Endothelial cell of umbilical vein (primary cell): ENCODE results near the gene KRTAP19-6. TPM values are rescaled to one million over a fixed set of nuclear protein-coding genes. Genes with fewer than 3 reads are reported as not detected.

ENCODE experiments used
- BruUV-seq: library from RNA; stranded (reverse); fragments of 400-500 nt; replicated peaks from 2 replicates; lab custom pipeline; 2021; lab: Mats Ljungman, UMichigan
- CTCF ChIA-PET: fragments of 300-600, 350-600 bp; sonication (Branson Sonifier 250); formaldehyde crosslinking; loops from one replicate; lab custom pipeline; 2021; ENCODE audit warnings: antibody characterized with exemption, inconsistent platforms; lab: Charles Lee
- POLR2A ChIA-PET: fragments of 300-600, 350-600 bp; sonication (Branson Sonifier 250); formaldehyde crosslinking; loops from one replicate; lab custom pipeline; 2021; ENCODE audit warnings: antibody characterized with exemption, inconsistent platforms; lab: Charles Lee
- DNase-seq: peaks from one replicate; pipeline ENCODE4 v3.0.0-alpha.2; 2011; ENCODE audit warnings: low read depth, low spot score
- FAIRE-seq: peaks from 2 replicates; lab custom pipeline; 2011; peaks lifted over from hg19 to GRCh38; lab: Jason Lieb, UNC
- H2AFZ ChIP-seq: 2 replicates; pipeline ENCODE4 v1.6.0; 2012; ENCODE audit warnings: low read depth, low read length, control low read depth, inconsistent platforms
- H3K27ac ChIP-seq: 2 replicates; pipeline ENCODE4 v1.5.1; 2011; ENCODE audit warnings: low read depth, mild to moderate bottlenecking, control low read depth, low read length, moderate library complexity; ENCODE audit not compliant: insufficient read depth
- H3K27me3 ChIP-seq, 2 experiments: 2 replicates each; pipeline versions ENCODE4 v1.6.0 to v1.6.1; 2011; ENCODE audit warnings: low read length in 2 of 2, mixed read lengths in 1 of 2; ENCODE audit not compliant: control insufficient read depth in 2 of 2, insufficient read depth in 2 of 2
- H3K36me3 ChIP-seq, 2 experiments: 2 replicates in 1 of 2; 3 replicates in 1 of 2; pipeline ENCODE4 v1.5.1; 2011; ENCODE audit warnings: low read length in 2 of 2, mild to moderate bottlenecking in 1 of 2, moderate library complexity in 1 of 2; ENCODE audit not compliant: control insufficient read depth in 2 of 2, insufficient read depth in 2 of 2; ENCODE audit errors: extremely low read depth in 1 of 2
- H3K4me1 ChIP-seq: 3 replicates; pipeline ENCODE4 v1.5.1; 2011; ENCODE audit warnings: mild to moderate bottlenecking, low read length; ENCODE audit not compliant: control insufficient read depth, insufficient read depth; ENCODE audit errors: extremely low read depth
- H3K4me2 ChIP-seq: 2 replicates; pipeline ENCODE4 v1.6.1; 2011; ENCODE audit warnings: low read length, control low read depth, mixed read lengths; ENCODE audit not compliant: insufficient read depth
- H3K4me3 ChIP-seq, 3 experiments: fragments of 200-600 bp in 1 of 3; sonication (generic), shearing (Covaris generic) in 1 of 3; replicated peaks in 1 of 3; 2 replicates each; pipeline ENCODE4 v1.5.1; 2011 to 2016; ENCODE audit warnings: control low read depth in 3 of 3, low read length in 3 of 3, mild to moderate bottlenecking in 2 of 3, inconsistent platforms in 1 of 3, low read depth in 1 of 3, moderate library complexity in 1 of 3; ENCODE audit not compliant: insufficient read depth in 1 of 3
- H3K79me2 ChIP-seq: 2 replicates; pipeline ENCODE4 v1.6.0; 2012; ENCODE audit warnings: low read length, inconsistent platforms; ENCODE audit not compliant: control insufficient read depth, insufficient read depth
- H3K9ac ChIP-seq: replicated peaks from 2 replicates; pipeline ENCODE3; 2011; ENCODE audit warnings: low read length, control low read depth; ENCODE audit not compliant: insufficient read depth; ENCODE audit errors: extremely low read depth
- H3K9me1 ChIP-seq: replicated peaks from 3 replicates; pipeline ENCODE4 v1.6.0; 2011; ENCODE audit warnings: mild to moderate bottlenecking, low read length; ENCODE audit not compliant: control insufficient read depth, insufficient read depth; ENCODE audit errors: extremely low read depth
- H3K9me3 ChIP-seq: replicated peaks from 2 replicates; pipeline ENCODE4 v1.5.1; 2012; ENCODE audit warnings: low read length, inconsistent platforms; ENCODE audit not compliant: control insufficient read depth, insufficient read depth
- H4K20me1 ChIP-seq: replicated peaks from 2 replicates; pipeline ENCODE3; 2011; ENCODE audit warnings: mild to moderate bottlenecking, low read length; ENCODE audit not compliant: control insufficient read depth, insufficient read depth; ENCODE audit errors: extremely low read depth
- EZH2 ChIP-seq: IDR thresholded peaks from 2 replicates; pipeline ENCODE4 v1.6.1; 2012; ENCODE audit warnings: borderline replicate concordance, low read depth, mild to moderate bottlenecking, moderate library complexity, low read length, inconsistent platforms; ENCODE audit not compliant: severe bottlenecking
- FOS ChIP-seq: IDR thresholded peaks from 2 replicates; pipeline ENCODE4 v1.6.1; 2011; ENCODE audit warnings: mild to moderate bottlenecking, low read length, moderate library complexity, borderline replicate concordance; ENCODE audit not compliant: insufficient read depth
- GATA2 ChIP-seq: IDR thresholded peaks from 2 replicates; pipeline ENCODE4 v1.7.0; 2011; ENCODE audit warnings: low read depth, mild to moderate bottlenecking, moderate library complexity, mixed read lengths, low read length; ENCODE audit not compliant: insufficient read length, insufficient read depth
- JUN ChIP-seq: IDR thresholded peaks from 2 replicates; pipeline ENCODE4 v1.6.1; 2011; ENCODE audit warnings: borderline replicate concordance, low read depth; ENCODE audit not compliant: insufficient read length, insufficient read depth
- MAX ChIP-seq: IDR thresholded peaks from 2 replicates; pipeline ENCODE4 v1.6.1; 2011; ENCODE audit not compliant: insufficient read depth, insufficient read length
- MYC ChIP-seq: IDR thresholded peaks from one replicate; pipeline ENCODE4 v1.6.1; 2011; ENCODE audit warnings: mild to moderate bottlenecking, low read depth, low read length
- POLR2A ChIP-seq: IDR thresholded peaks from 2 replicates; pipeline ENCODE4 v1.6.1; 2012; ENCODE audit warnings: low read depth, mild to moderate bottlenecking, control low read depth, low read length
- POLR2AphosphoS5 ChIP-seq: IDR thresholded peaks from 2 replicates; pipeline ENCODE4 v1.6.1; 2012; ENCODE audit warnings: low read depth, mild to moderate bottlenecking, control low read depth, low read length, moderate library complexity; ENCODE audit not compliant: insufficient read depth
- dilution Hi-C: fragments of 300-500 bp; cut with MboI; formaldehyde crosslinking; loops from one replicate; pipeline ENCODE4 v1.15.0; 2019; ENCODE audit warnings: low sequenced_read_pairs; ENCODE audit not compliant: extremely low pct_ligation_motif_present
- intact Hi-C: fragments of 100-400 bp; cut with micrococcal nuclease; formaldehyde crosslinking; loops from one replicate; pipeline ENCODE4 v1.10.0; 2022
- polyA plus RNA-seq, 4 experiments: library from polyadenylated mRNA; depleted of rRNA in 3 of 4; stranded (reverse) in 3 of 4; unstranded in 1 of 4; fragments of >200 nt; gene quantifications; 2 replicates each; pipeline versions ENCODE4 v1.2.1 to v1.2.3, GENCODE V29; 2011 to 2012; ENCODE audit warnings: missing spikeins in 1 of 4
- total RNA-seq: library from RNA; stranded (reverse); gene quantifications from 2 replicates; pipeline ENCODE4 v1.2.3, GENCODE V29; 2021
- TF ChIP-seq, protein P1 (sequence below), 2 donors: IDR thresholded peaks; 1 replicate in 1 of 2; 2 replicates in 1 of 2; pipeline ENCODE4 v1.5.1; 2011; ENCODE audit warnings: low read length in 2 of 2, mild to moderate bottlenecking in 2 of 2, moderate library complexity in 2 of 2, control low read depth in 1 of 2, inconsistent platforms in 1 of 2, low read depth in 1 of 2; ENCODE audit not compliant: insufficient read depth in 1 of 2; ENCODE audit errors: extremely low read depth in 1 of 2

KRTAP19-6 gene
- total and polyA plus RNA-seq, 2 donors (not counting 3 experiments of a cell fraction or from before 2014, with no cell fraction given): not detected

GRCh38 chr21:30518876-30519275 is 22.8 kb downstream of the KRTAP19-6 start:
- Histone ChIP-seq H2AFZ (no peak overlapping the region), H3K27me3 (no peaks in the 10 kb centered on the region), H3K9me1 (no peaks in the 10 kb centered on the region), H4K20me1 (no peaks in the 10 kb centered on the region), H3K27ac (no peak overlapping the region), H3K4me3 (no peak overlapping the region), H3K9me3 (peaks cover 2% of the 10 kb centered on the region), H3K4me2 (no peak overlapping the region), H3K36me3 (no peaks in the 10 kb centered on the region), H3K79me2 (no peaks in the 10 kb centered on the region), H3K9ac (no peak overlapping the region), H3K4me1 (no peaks in the 10 kb centered on the region)
- dilution Hi-C loops: no loop called here
- no TSS peak for BruUV-seq
- ChIA-PET CTCF (no interaction called here), POLR2A (no interaction called here)
- no peak for TF ChIP-seq POLR2A
- no peak for TF ChIP-seq FOS
- TF ChIP-seq EZH2: no peak
- TF ChIP-seq, protein P1, sequence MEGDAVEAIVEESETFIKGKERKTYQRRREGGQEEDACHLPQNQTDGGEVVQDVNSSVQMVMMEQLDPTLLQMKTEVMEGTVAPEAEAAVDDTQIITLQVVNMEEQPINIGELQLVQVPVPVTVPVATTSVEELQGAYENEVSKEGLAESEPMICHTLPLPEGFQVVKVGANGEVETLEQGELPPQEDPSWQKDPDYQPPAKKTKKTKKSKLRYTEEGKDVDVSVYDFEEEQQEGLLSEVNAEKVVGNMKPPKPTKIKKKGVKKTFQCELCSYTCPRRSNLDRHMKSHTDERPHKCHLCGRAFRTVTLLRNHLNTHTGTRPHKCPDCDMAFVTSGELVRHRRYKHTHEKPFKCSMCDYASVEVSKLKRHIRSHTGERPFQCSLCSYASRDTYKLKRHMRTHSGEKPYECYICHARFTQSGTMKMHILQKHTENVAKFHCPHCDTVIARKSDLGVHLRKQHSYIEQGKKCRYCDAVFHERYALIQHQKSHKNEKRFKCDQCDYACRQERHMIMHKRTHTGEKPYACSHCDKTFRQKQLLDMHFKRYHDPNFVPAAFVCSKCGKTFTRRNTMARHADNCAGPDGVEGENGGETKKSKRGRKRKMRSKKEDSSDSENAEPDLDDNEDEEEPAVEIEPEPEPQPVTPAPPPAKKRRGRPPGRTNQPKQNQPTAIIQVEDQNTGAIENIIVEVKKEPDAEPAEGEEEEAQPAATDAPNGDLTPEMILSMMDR (IDR thresholded peaks at IDR 0.05; ENCODE audit: extremely low read depth in 1 of 2, insufficient read depth in 1 of 2, low read depth in 1 of 2, low read length in 2 of 2): no peak
- TF ChIP-seq JUN: no peak
- TF ChIP-seq MYC: no peak
- TF ChIP-seq POLR2AphosphoS5: no peak
- no peak for TF ChIP-seq MAX
- TF ChIP-seq GATA2: no peak
- no peak for DNase-seq
- no peak for FAIRE-seq
- intact Hi-C loops: no loop called here
